Stimulated activated CD8-positive, alpha-beta memory T cell treated with anti-CD3 and anti-CD28 coated beads, Interleukin-12 subunit alpha, Interleukin-12 subunit beta, amount 100 ng/mL, for 24 hours (primary cell): Measurements from ENCODE around the gene CDH1.
"Not testable (repeated sequence)": the region's sequence is repeated elsewhere in the genome, so short reads cannot be mapped to it uniquely, and the experiment has no call there.

ENCODE experiments used
- DNase-seq: peaks from one replicate; pipeline ENCODE4 v3.0.0-alpha.2; 2020; ENCODE audit errors: extremely low read depth

The CDH1 gene

GRCh38 chr16:68737046-68737729 lies at the start of gene CDH1:
TSS of gene CDH1 (plus strand) at chr16:68737292. CDS start at chr16:68737416, 124 bp downstream.
- no peak for DNase-seq

- DNase-seq: no peak
These were observed 47.2 kb upstream of the CDH1 start for GRCh38 chr16:68689921-68690320.

- DNase-seq: no peak
These were observed 41.5 kb upstream of the CDH1 start for GRCh38 chr16:68695575-68695974.

- no peak for DNase-seq
These were observed 40.6 kb upstream of the CDH1 start for GRCh38 chr16:68696514-68696913.

GRCh38 chr16:68698091-68698490 lies 39.0 kb upstream of the CDH1 start:
- no peak for DNase-seq

GRCh38 chr16:68700120-68700519 lies 37.0 kb upstream of the CDH1 start:
- no peak for DNase-seq

GRCh38 chr16:68700831-68701230 lies 36.3 kb upstream of the CDH1 start:
- DNase-seq: no peak

- DNase-seq: peak; percentile 22
These were observed 32.7 kb upstream of the CDH1 start for GRCh38 chr16:68704232-68704867.

- no peak for DNase-seq
These were observed 29.5 kb upstream of the CDH1 start for GRCh38 chr16:68707340-68708152.

GRCh38 chr16:68710211-68710610 lies 26.9 kb upstream of the CDH1 start:
- DNase-seq: no peak

- DNase-seq: no peak
These were observed 25.5 kb upstream of the CDH1 start for GRCh38 chr16:68711421-68712139.

- DNase-seq: no peak
These were observed 23.7 kb upstream of the CDH1 start for GRCh38 chr16:68713361-68713760.

GRCh38 chr16:68715471-68715870 lies 21.6 kb upstream of the CDH1 start:
- no peak for DNase-seq

GRCh38 chr16:68716516-68716915 lies 20.6 kb upstream of the CDH1 start:
- DNase-seq: not testable (repeated sequence)

- DNase-seq: no peak
These were observed 19.4 kb upstream of the CDH1 start for GRCh38 chr16:68717684-68718083.

- DNase-seq: no peak
These were observed 18.5 kb upstream of the CDH1 start for GRCh38 chr16:68718590-68718989.

GRCh38 chr16:68719993-68720489 lies 17.1 kb upstream of the CDH1 start:
- no peak for DNase-seq

- no peak for DNase-seq
These were observed 14.7 kb upstream of the CDH1 start for GRCh38 chr16:68722119-68723024.

GRCh38 chr16:68724797-68725196 lies 12.3 kb upstream of the CDH1 start:
- no peak for DNase-seq

GRCh38 chr16:68728523-68728922 lies 8.6 kb upstream of the CDH1 start:
- DNase-seq: no peak

- no peak for DNase-seq
These were observed 5.5 kb upstream of the CDH1 start for GRCh38 chr16:68731637-68732036.
